GM12878 (cell line): ENCODE measurements around the gene MTERF1.

Source experiments
- CTCF ChIP-seq, 3 experiments: IDR thresholded peaks in 2 of 3; conservative IDR thresholded peaks in 1 of 3; 2 replicates each; pipeline ENCODE4 v1.5.1; 2011; ENCODE audit warnings: low read depth in 3 of 3, low read length in 3 of 3, mild to moderate bottlenecking in 3 of 3, control low read depth in 2 of 3, moderate library complexity in 2 of 3, inconsistent platforms in 1 of 3, mixed read lengths in 1 of 3; ENCODE audit not compliant: control insufficient read depth in 2 of 3, insufficient read depth in 1 of 3; ENCODE audit errors: extremely low read depth in 1 of 3
- TCF7 ChIP-seq: IDR thresholded peaks from 2 replicates; pipeline ENCODE4 v1.6.1; 2014; ENCODE audit warnings: antibody characterized with exemption, borderline replicate concordance

- TF ChIP-seq TCF7 (no peak), CTCF (IDR thresholded peaks at IDR 0.05 in 2 of 3, conservative IDR thresholded peaks at IDR 0.05 in 1 of 3; ENCODE audit: control insufficient read depth in 2 of 3, extremely low read depth in 1 of 3, insufficient read depth in 1 of 3, low read depth in 3 of 3, low read length in 3 of 3) (peak; percentile 41 to 48 (median 44); a peak in 5 of 6 replicates)
These were observed 28.2 kb downstream of the MTERF1 start for GRCh38 chr7:91852263-91852741.
